Activated naive CD4-positive, alpha-beta T cell treated with anti-CD3 and anti-CD28 coated beads, Interleukin-2, amount 50 U/mL, for 16 hours (primary cell): ENCODE data around the gene GHITM.
"Not testable (repeated sequence)": the region's sequence is repeated elsewhere in the genome, so short reads cannot be mapped to it uniquely, and the experiment has no call there.

Experiments
- DNase-seq: peaks from one replicate; pipeline ENCODE4 v3.0.0-alpha.2; 2020

GHITM gene

GRCh38 chr10:84176836-84177474 is 37.6 kb downstream of the GHITM start:
- DNase-seq, result no peak

GRCh38 chr10:84177541-84178141 is 38.3 kb downstream of the GHITM start:
- no peak for DNase-seq

- DNase-seq, result no peak
Measured at GRCh38 chr10:84178160-84178609, 38.9 kb downstream of the GHITM start.

- no peak for DNase-seq
Measured at GRCh38 chr10:84179059-84179710, 39.9 kb downstream of the GHITM start.

GRCh38 chr10:84180386-84180785 is 41.1 kb downstream of the GHITM start:
- not testable (repeated sequence) for DNase-seq

GRCh38 chr10:84181631-84182030 is 42.3 kb downstream of the GHITM start:
- DNase-seq, result no peak

- DNase-seq, result no peak
Measured at GRCh38 chr10:84184517-84184916, 45.2 kb downstream of the GHITM start.

- DNase-seq, result no peak
Measured at GRCh38 chr10:84185526-84186175, 46.3 kb downstream of the GHITM start.

- no peak for DNase-seq
Measured at GRCh38 chr10:84188815-84189214, 49.5 kb downstream of the GHITM start.

GRCh38 chr10:84190621-84191020 is 51.3 kb downstream of the GHITM start:
- DNase-seq, result no peak

- no peak for DNase-seq
Measured at GRCh38 chr10:84191106-84191505, 51.8 kb downstream of the GHITM start.

- DNase-seq, result no peak
Measured at GRCh38 chr10:84193327-84193726, 54.0 kb downstream of the GHITM start.

- DNase-seq, result no peak
Measured at GRCh38 chr10:84193846-84194423, 54.6 kb downstream of the GHITM start.

GRCh38 chr10:84194424-84195043 is 55.2 kb downstream of the GHITM start, which contains the start of gene CDHR1:
Gene CDHR1 (plus strand): TSS chr10:84194537. CDS start chr10:84194761, 224 bp downstream.
- peak; percentile 40 for DNase-seq

- DNase-seq, result no peak
Measured at GRCh38 chr10:84195044-84195830, 55.9 kb downstream of the GHITM start.

GRCh38 chr10:84196083-84196482 is 56.8 kb downstream of the GHITM start:
- DNase-seq, result no peak

- DNase-seq, result no peak
Measured at GRCh38 chr10:84196941-84197340, 57.6 kb downstream of the GHITM start.

- DNase-seq, result no peak
Measured at GRCh38 chr10:84197643-84198042, 58.3 kb downstream of the GHITM start.

- no peak for DNase-seq
Measured at GRCh38 chr10:84198206-84198915, 59.1 kb downstream of the GHITM start.

GRCh38 chr10:84200537-84201243 is 61.4 kb downstream of the GHITM start:
- DNase-seq, result no peak

GRCh38 chr10:84201244-84201606 is 61.9 kb downstream of the GHITM start:
- DNase-seq, result no peak
